HG03460 (cell line): Measurements from ENCODE around the gene BMP7.

ENCODE experiments used
- ATAC-seq: cut with Tn5 transposase; IDR thresholded peaks from one replicate; pipeline ENCODE4 v1.9.1; 2021; ENCODE audit not compliant: unreplicated experiment

Gene BMP7

DNA sequence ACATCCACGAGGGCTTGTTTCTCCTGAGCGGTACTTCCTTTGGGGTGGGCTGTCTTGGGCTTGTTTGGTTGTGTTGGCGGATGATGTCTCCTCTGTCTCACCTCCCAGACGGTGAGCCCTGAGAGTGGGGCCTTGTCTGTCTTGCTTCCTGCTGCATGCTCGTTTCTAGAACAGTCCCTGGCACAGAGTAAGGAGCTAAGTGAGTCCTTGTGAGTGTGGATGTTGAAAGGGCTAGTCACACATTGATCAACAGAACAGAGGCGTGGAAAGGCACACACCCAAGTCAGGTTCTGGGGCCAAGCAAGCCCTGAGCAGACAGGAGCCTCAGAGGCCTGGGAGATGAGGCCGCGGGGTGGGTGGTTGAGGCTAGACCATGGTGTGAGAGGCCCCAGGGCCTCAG, 111.0 kb downstream of the BMP7 start:
- ATAC-seq = no peak

DNA sequence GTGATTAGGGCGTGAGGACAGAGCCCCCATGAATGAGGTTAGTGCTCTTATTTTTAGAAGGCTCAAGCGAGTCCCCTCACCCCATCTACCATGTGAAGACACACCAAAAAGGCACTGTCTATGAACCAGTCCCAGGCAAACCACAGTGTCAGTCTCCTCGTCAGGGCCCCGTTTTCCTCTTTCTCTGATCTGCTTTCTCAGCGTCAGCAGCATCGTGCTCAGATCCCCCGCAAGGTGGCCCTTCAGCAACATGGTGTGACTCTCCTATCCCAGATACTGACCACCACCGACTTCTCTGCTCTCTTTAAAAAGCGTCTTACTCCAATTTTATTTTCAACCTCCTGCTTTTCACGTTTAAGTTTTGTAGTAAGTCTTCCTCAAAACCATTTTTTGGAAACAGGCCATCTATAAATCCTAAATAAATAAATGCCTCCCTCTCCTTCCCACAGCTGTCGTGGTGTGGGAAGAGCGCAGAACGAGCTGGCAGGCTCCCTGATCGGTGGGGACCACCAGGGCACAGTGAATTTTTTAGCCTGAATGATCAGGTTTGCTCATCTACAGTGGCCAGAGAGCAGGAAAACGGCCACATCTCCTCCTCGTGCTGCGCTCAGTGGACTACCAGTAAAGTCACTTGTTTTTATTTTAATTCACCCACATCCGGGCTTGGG, 113.1 kb downstream of the BMP7 start:
- no peak for ATAC-seq

DNA sequence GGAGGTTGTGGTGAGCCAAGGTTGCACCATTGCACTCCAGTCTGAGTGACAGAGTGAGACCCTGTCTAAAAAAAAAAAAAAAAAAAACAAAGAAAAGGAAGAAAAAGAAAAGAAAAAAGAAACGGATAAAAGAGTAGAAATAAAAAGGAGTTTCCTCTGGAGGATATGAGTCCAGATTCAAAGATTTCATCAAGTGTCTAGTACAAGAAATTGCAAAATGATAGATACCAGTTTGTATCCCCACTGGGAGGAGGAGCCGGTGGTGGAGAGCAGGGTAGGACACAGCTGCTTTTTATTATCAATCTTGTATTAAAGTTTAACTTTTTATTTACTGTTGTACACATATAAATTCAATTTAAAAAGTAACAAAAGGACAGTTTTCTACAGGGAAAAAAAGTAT, 113.9 kb downstream of the BMP7 start:
- ATAC-seq = no peak

DNA sequence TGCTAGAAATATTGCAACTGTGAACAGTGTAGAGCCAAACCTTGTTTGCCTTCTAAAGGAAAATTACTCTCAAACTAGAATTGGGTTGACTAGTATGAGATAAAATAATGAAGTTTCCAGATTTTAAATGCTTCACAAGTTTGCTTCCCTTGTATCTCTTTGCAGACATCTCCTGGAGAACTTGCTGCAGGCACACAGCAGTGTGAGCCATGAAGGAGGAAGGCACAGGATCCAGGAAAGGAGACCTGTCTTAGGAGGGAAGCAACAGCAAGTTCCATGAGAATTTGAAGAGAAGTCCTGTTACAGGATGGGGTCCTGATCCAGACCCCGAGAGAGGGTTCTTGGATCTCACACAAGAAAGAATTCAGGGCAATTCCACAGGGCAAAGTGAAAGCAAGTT, 115.9 kb downstream of the BMP7 start:
- no peak for ATAC-seq

- ATAC-seq = no peak
Observed at GRCh38 chr20:57148263-57148662, 118.2 kb downstream of the BMP7 start.

DNA sequence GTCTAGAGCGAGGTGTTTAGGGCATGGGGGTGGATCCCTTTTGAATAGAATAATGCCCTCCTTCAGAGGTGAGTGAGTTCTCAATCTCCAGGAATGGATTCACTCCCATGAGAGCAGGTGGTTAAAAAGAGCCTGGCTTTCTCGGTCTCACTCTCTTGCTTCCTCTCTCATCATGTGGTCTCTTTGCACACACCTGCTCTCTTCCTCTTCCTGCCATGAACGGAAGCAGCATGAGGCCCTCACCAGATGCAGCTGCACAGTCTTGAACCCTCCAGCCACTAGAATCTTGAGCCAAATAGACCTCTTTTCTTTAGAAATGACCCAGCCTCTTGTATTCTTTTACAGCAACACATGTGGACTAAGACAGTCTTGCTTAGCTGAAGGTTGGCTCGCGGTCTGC, 119.3 kb downstream of the BMP7 start:
- ATAC-seq = no peak

DNA sequence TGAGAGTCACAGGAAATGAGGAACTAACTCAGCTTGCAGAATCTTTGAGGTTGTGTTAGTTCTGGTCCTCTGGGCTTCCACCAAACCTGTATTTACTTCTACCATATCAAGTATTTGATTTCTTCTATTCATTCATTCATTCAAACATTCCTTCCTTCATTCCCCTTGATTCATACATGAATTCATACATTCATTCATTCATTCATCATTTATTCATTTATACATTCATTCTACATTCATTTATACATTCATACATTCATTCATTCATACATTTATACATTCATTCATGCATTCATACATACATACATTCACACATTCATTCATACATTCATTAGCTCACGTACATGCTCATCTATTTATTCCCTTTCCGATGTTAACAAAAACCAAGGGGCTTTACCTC, 120.3 kb downstream of the BMP7 start:
- no peak for ATAC-seq

DNA sequence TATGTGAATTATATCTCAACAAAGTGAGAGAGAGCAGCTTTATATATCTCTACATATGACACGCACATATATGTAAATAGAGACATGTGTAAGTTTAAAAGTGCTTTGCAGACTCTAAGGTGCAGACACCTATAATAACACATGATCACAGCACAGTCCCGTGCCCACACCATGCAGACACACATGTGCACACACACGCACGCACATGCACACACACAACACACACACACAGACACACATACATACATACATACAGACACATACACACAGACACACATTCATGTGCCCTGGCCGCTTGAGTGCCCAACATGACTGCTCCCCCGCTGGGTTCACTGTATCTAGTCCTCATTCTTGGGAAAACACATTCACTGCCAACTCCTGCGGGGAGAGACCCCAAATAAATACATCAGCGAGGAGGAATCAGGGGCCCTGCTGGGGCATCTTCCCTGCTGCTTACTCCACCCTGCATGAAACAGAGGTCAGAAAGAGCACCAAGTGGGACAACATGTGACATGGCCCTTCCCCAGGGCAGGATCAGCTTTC, 121.3 kb downstream of the BMP7 start:
- ATAC-seq = no peak

DNA sequence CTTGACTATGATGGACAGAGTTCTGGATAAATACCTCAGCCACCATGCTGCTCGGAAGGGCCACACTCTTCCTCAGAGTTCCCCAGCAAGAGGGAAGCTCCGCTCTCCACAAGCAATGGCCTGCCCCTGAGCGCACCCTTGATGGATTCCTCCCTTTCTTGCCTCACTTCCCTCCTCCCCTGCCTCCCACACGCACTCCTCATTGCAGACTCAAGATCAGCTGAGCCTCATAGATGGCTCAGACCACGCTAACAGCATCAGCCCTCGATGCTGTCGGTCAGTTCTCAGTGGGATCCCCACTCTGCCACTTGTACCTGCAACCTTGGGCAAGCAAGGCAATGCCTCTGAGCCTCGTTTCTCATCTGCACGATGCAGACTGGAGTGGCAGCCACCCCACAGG, 123.3 kb downstream of the BMP7 start:
- no peak for ATAC-seq

DNA sequence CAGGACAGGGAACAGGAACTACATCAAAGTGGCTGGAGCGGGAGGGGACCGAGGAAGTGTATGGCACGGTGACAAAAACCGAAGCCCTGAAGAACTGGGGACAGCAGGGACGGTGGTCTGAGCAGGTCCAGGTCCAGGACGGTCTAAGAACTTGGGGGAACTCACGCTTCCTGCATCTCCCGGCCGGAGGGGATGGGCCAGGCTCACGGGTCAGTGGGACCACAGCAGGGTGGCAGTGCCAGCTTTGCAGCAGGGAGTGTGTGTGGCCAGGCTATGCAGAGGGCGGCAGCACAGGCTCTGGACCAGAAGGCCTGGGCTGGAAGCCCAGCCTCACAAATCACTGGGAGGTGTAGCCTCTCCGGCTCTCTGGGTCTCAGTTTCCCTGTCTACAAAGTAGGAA, 123.8 kb downstream of the BMP7 start:
- ATAC-seq = no peak

DNA sequence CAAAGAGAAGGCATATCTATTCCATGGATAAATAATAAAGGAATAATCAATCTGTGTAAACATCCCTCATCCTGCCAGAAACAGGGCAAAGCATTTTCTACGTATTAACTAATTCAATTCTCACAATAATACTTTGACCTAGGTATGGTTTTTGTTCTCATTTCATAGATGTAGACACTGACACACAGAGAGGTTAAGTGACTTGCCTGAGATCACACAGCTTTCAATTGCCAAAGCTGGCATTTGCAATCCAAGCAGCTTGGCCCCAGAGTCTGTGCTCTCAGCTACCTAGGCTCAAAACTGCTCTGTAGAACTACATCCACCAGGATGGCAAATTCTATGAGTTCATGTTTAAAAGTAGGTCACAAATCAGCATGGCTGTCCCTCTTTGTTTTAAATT, 124.9 kb downstream of the BMP7 start:
- ATAC-seq = no peak

DNA sequence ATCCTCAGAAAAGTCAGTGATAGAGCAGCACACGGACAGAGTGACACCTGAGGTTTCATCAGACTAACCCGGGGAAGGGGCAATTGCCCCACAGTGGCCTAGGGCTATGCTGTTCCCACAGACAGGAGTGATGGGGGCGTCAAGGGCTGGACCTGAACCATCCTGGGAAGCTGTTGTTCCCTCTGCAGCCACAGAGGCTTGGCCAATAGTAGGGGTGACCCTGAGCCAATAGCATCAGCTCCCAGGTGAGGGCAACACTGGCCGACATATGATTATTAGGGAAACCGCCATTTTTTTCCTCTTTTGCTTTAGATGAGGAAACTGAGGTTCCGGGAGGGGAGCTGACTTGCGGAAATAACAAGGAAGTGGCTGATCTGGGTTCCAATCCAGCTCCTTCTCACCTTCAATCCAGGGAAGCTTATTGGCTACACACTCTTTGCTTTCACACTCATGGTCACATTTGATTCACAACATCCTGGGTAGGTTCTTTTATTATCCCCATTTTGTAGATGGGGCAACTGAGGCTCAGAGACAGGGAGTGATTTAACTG, 126.0 kb downstream of the BMP7 start:
- ATAC-seq = no peak

- no peak for ATAC-seq
Observed at GRCh38 chr20:57139342-57140093, 126.9 kb downstream of the BMP7 start.

DNA sequence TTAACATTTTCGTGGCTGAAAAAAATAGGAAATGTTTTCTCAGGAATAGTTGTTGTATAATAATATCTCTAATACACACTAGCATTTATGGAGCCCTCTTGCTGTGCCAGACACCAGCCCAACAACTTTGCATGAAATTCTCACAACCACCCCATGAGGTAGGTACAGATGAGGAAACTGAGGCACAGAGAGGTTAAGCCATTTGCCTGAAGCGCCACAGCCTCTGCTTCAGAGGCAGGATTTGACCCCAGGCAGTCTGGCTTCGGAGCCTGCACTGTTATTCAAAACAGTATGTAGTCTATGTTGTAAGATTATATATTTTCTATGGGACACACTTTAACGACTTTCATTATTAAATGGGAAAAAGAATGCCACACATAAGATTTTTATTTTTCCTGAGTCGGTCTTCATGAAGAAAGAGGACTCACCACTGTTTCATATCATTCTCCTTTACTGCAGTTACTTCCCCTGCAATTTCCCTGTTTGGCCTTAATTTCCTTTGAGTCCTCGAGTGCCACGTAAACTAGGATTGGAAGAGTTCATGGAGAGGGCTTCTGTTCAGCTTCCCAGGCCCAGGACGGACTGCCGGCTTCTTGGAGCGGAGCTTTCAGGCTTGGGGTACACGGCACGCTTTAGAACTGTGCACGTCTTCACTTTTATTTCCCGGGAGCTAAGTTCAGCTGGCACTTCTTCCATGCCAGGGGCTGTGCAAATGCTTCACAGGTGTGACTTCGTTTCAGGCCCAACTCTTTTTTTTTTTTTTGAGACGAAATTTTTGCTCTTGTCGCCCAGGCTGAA, 128.0 kb downstream of the BMP7 start:
- ATAC-seq = no peak

DNA sequence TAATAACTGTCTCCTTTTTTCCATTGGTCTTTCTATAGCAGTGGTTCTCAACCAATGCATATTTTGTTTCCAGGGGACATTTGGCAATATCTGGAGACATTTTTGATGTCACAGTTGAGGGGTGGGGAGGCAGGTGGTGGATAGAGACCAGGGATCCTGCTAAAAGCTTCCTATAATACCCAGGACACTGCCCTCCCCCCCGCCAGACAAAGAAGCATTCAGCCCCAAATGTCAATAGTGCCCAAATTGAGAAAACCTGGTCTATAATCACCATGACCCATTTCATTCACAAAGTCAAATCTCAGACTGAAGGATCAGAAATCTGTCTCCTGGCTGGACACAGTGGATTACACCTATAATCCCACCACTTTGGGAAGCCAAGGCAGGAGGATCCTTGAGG, 128.8 kb downstream of the BMP7 start:
- no peak for ATAC-seq

GRCh38 chr20:57136734-57137133, 129.7 kb downstream of the BMP7 start:
- ATAC-seq = no peak

GRCh38 chr20:57135875-57136274, 130.6 kb downstream of the BMP7 start:
- ATAC-seq = no peak

GRCh38 chr20:57134804-57135203, 131.6 kb downstream of the BMP7 start:
- no peak for ATAC-seq

GRCh38 chr20:57133926-57134650, 132.4 kb downstream of the BMP7 start:
- no peak for ATAC-seq

- no peak for ATAC-seq
Observed at GRCh38 chr20:57131601-57132391, 134.6 kb downstream of the BMP7 start.
